ENCODE data around the gene CCRL2.
"Not testable (repeated sequence)": the region's sequence is repeated elsewhere in the genome, so short reads cannot be mapped to it uniquely, and the experiment has no call there.

The CCRL2 gene

DNA sequence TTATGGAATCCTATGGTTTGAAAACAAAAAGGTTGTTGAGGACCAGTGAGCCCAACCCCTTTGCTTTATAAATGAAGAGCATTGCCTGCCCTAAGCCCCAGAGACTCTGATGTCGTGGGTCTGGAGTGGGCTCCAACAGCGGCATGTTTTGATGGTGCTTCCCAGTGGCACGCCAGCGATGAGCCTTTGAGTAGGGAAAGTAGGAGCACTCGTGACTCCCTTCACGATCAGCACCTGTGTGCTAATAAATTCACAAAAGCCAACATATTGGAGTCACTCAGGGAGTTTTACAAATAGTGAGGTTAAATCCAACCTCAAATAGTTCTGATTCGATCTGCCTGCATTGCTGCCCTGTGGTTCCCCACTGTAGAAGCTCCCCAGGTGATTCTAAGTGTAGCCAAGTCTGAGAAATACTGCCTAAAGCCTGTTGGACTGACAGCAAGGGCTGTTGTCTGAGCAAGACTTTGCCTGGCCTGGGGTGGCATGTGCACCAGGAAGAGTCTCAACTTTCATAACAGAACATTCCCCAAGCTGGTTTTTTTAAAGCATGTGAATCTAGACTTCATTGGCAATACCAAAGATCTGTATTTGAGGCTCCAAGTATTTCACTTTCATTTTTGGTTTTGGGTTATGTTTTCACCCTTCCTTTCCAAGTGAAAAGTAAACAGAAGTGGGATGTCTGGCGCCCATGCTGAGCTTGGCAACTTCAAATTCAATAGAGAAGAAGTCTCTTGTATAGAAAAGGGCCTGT lies 26.4 kb upstream of the CCRL2 start:
- H3K27ac ChIP-seq (ENCODE audit: low read depth, low read length) = no peak overlapping the region
- peaks cover 24% of the 10 kb centered on the region in 2 donors for H3K4me1 ChIP-seq (ENCODE audit: control insufficient read depth in 1 of 2, insufficient read depth in 2 of 2, low read length in 2 of 2)
- H3K4me3 ChIP-seq (ENCODE audit: low read depth in 1 of 2, low read length in 2 of 2) = peak overlapping the region in 1 of 2 donors; percentile 14
- H3K9ac ChIP-seq (ENCODE audit: low read depth in 1 of 2, low read length in 2 of 2) = no peak overlapping the region
- H3K9me3 ChIP-seq (ENCODE audit: control insufficient read depth in 1 of 2, low read length in 2 of 2) = no peaks in the 10 kb centered on the region
- no peaks in the 10 kb centered on the region for H3K36me3 ChIP-seq (ENCODE audit: control insufficient read depth in 1 of 2, insufficient read depth in 2 of 2, low read length in 2 of 2)
- no peaks in the 10 kb centered on the region for H3K27me3 ChIP-seq (ENCODE audit: control insufficient read depth in 1 of 2, insufficient read depth in 2 of 2, low read length in 2 of 2)

DNA sequence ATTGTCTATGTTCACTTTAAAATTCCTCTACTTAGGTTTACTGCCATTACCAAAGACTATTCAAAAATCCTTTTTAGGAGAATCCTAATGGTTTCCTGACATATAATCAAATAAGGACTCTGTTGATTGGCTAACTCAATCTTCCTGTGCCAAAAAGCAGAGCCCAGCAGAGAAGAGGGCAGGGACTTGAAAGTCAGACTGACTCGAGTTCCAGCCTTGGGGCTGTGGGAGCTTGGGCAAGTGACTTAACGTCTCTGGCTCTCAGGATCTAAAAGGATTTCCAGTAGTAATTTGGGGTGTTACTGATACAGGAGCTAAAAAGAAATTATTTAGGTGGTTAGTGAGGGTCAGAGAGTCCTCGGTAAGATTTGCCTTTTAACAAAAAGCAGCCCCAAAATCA lies 25.4 kb upstream of the CCRL2 start:
- no peak overlapping the region for H3K9ac ChIP-seq (ENCODE audit: low read depth in 1 of 2, low read length in 2 of 2)
- no peak overlapping the region for H3K4me3 ChIP-seq (ENCODE audit: low read depth in 1 of 2, low read length in 2 of 2)
- H3K36me3 ChIP-seq (ENCODE audit: control insufficient read depth in 1 of 2, insufficient read depth in 2 of 2, low read length in 2 of 2) = no peaks in the 10 kb centered on the region
- H3K9me3 ChIP-seq (ENCODE audit: control insufficient read depth in 1 of 2, low read length in 2 of 2) = no peaks in the 10 kb centered on the region
- no peaks in the 10 kb centered on the region for H3K27me3 ChIP-seq (ENCODE audit: control insufficient read depth in 1 of 2, insufficient read depth in 2 of 2, low read length in 2 of 2)
- H3K4me1 ChIP-seq (ENCODE audit: control insufficient read depth in 1 of 2, insufficient read depth in 2 of 2, low read length in 2 of 2) = peaks cover 29 to 31% of the 10 kb centered on the region in 2 donors
- H3K27ac ChIP-seq (ENCODE audit: low read depth, low read length) = no peak overlapping the region

DNA sequence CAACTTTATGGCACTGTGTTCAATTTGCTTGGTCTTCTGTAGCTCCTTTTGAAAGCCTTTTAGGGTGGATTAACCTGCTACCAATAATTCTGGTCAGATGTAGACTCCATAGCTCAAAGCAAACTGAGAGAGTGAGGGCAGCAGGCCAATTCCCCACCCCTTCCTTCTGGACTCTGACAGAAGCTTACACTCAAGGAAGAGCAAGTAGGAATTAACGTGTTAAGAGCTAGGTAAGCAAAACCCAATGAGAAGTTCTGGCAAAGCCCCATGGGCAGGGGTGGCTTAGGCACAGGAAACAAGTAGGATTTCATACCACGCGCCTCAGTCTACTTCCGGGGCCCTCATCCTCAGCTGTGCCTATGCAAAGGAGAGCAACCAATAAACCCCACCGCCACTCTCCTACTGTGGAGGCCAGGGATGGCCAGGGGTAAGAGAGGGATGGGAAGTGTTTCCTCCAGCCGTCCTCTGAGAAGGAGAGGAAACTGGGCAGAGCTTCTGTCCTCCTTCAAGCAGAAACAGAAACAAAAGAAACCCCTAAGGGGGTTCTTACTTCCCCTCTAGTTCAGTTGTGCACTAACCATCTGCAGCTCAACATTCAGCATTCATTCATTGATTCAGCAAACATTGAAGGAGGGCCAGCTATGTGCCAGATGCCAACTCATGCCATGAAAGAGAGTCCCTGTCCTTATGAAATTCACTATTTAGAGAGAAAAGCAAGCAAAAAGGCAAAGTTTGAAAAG lies 23.7 kb upstream of the CCRL2 start:
- no peaks in the 10 kb centered on the region for H3K9me3 ChIP-seq (ENCODE audit: control insufficient read depth in 1 of 2, low read length in 2 of 2)
- no peak overlapping the region for H3K27ac ChIP-seq (ENCODE audit: low read depth, low read length)
- no peaks in the 10 kb centered on the region for H3K36me3 ChIP-seq (ENCODE audit: control insufficient read depth in 1 of 2, insufficient read depth in 2 of 2, low read length in 2 of 2)
- no peaks in the 10 kb centered on the region for H3K27me3 ChIP-seq (ENCODE audit: control insufficient read depth in 1 of 2, insufficient read depth in 2 of 2, low read length in 2 of 2)
- peaks cover 29 to 31% of the 10 kb centered on the region in 2 donors for H3K4me1 ChIP-seq (ENCODE audit: control insufficient read depth in 1 of 2, insufficient read depth in 2 of 2, low read length in 2 of 2)
- H3K4me3 ChIP-seq (ENCODE audit: low read depth in 1 of 2, low read length in 2 of 2) = no peak overlapping the region
- H3K9ac ChIP-seq (ENCODE audit: low read depth in 1 of 2, low read length in 2 of 2) = no peak overlapping the region

DNA sequence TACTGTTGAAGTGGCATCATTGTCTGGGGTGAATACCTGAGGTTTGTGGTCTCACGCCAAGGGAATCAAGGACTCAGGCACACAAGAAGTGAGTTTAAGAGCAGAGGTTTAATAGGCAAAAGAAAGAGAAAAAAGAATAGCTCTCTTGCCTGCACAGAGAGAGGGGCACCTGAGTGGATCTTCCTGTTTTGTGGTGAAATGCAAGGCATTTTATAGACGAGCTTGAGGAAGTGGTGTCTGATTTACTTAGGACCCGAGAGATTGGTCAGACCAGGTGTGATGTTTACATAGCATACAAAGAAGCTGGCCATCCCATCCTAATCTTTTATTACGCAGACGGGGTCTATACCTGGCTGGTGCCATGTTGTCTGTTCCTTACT lies 23.1 kb upstream of the CCRL2 start:
- peaks cover 29 to 31% of the 10 kb centered on the region in 2 donors for H3K4me1 ChIP-seq (ENCODE audit: control insufficient read depth in 1 of 2, insufficient read depth in 2 of 2, low read length in 2 of 2)
- H3K4me3 ChIP-seq (ENCODE audit: low read depth in 1 of 2, low read length in 2 of 2) = no peak overlapping the region
- no peaks in the 10 kb centered on the region for H3K36me3 ChIP-seq (ENCODE audit: control insufficient read depth in 1 of 2, insufficient read depth in 2 of 2, low read length in 2 of 2)
- no peak overlapping the region for H3K27ac ChIP-seq (ENCODE audit: low read depth, low read length)
- H3K9ac ChIP-seq (ENCODE audit: low read depth in 1 of 2, low read length in 2 of 2) = no peak overlapping the region
- H3K27me3 ChIP-seq (ENCODE audit: control insufficient read depth in 1 of 2, insufficient read depth in 2 of 2, low read length in 2 of 2) = no peaks in the 10 kb centered on the region
- H3K9me3 ChIP-seq (ENCODE audit: control insufficient read depth in 1 of 2, low read length in 2 of 2) = no peaks in the 10 kb centered on the region

DNA sequence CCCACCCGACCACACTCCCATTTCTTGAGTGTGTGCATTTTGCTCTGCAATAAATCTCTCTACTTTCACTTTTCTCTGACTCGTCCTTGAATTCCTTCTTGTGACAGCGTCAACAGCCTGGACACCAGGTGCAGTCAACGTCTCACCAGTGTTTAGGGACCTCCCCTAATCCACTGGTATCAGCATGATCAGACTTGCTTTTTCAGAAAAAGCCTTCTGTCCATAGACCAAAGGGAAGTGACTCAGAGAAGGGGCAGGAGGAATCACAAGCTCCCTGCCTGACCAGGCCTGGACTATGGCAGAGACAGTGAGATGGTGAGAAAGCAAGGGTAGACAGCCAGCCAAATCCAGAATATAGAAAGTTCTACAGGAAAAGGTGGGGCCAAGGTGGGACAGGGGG lies 20.9 kb upstream of the CCRL2 start:
- Histone ChIP-seq H3K9ac (ENCODE audit: low read depth in 1 of 2, low read length in 2 of 2) (no peak overlapping the region), H3K27me3 (ENCODE audit: control insufficient read depth in 1 of 2, insufficient read depth in 2 of 2, low read length in 2 of 2) (no peaks in the 10 kb centered on the region), H3K36me3 (ENCODE audit: control insufficient read depth in 1 of 2, insufficient read depth in 2 of 2, low read length in 2 of 2) (no peaks in the 10 kb centered on the region), H3K4me1 (ENCODE audit: control insufficient read depth in 1 of 2, insufficient read depth in 2 of 2, low read length in 2 of 2) (peaks cover 20 to 23% of the 10 kb centered on the region in 2 donors), H3K27ac (ENCODE audit: low read depth, low read length) (no peak overlapping the region), H3K9me3 (ENCODE audit: control insufficient read depth in 1 of 2, low read length in 2 of 2) (no peaks in the 10 kb centered on the region), H3K4me3 (ENCODE audit: low read depth in 1 of 2, low read length in 2 of 2) (no peak overlapping the region)

DNA sequence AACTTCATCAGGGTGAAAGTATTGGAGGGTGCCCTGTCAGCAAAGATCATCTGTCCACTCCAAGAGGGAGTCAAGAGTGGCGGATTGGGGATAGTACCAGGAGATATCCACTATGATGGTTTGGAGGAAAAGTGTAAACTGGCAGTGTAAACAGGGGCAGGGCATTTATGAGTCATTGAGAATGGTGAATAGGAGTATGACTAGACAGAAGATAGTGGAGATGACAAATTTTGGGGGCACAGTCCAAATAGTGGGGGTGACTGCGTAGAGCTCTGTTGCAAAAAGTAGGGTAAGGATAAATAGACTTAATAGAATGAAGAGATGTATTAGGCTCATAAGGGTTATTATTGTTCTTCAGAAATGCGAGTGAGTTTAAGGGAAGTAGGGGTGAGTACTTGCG lies 18.2 kb upstream of the CCRL2 start:
- not testable (repeated sequence) for H3K9ac ChIP-seq (ENCODE audit: low read depth in 1 of 2, low read length in 2 of 2); H3K4me1 ChIP-seq (ENCODE audit: control insufficient read depth in 1 of 2, insufficient read depth in 2 of 2, low read length in 2 of 2); H3K27ac ChIP-seq (ENCODE audit: low read depth, low read length); H3K9me3 ChIP-seq (ENCODE audit: control insufficient read depth in 1 of 2, low read length in 2 of 2); H3K36me3 ChIP-seq (ENCODE audit: control insufficient read depth in 1 of 2, insufficient read depth in 2 of 2, low read length in 2 of 2); H3K27me3 ChIP-seq (ENCODE audit: control insufficient read depth in 1 of 2, insufficient read depth in 2 of 2, low read length in 2 of 2); H3K4me3 ChIP-seq (ENCODE audit: low read depth in 1 of 2, low read length in 2 of 2)

DNA sequence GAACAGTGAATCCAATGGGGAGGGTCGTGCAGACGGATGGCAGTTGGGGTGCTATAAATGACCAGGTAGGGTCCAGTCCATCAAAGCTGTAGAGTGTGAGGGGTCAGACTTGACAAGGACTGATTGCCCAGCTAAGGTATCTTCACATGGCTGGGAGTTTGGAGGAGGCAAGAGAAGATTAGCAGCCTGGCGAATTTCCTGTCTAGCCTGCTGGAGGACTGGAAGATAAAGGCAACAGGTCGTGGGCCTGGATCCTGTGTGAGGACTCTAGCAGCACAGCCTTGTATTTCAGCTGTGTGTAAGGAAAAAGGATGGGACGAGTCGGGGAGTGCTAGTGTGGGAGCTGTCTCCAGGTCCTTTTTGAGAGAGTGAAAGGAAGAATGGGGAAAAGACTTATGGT lies 17.8 kb upstream of the CCRL2 start:
- Histone ChIP-seq H3K9ac (ENCODE audit: low read depth in 1 of 2, low read length in 2 of 2) (no peak overlapping the region), H3K9me3 (ENCODE audit: control insufficient read depth in 1 of 2, low read length in 2 of 2) (no peaks in the 10 kb centered on the region), H3K4me1 (ENCODE audit: control insufficient read depth in 1 of 2, insufficient read depth in 2 of 2, low read length in 2 of 2) (peaks cover 5 to 7% of the 10 kb centered on the region in 2 donors), H3K27ac (ENCODE audit: low read depth, low read length) (no peak overlapping the region), H3K4me3 (ENCODE audit: low read depth in 1 of 2, low read length in 2 of 2) (no peak overlapping the region), H3K27me3 (ENCODE audit: control insufficient read depth in 1 of 2, insufficient read depth in 2 of 2, low read length in 2 of 2) (no peaks in the 10 kb centered on the region), H3K36me3 (ENCODE audit: control insufficient read depth in 1 of 2, insufficient read depth in 2 of 2, low read length in 2 of 2) (no peaks in the 10 kb centered on the region)

DNA sequence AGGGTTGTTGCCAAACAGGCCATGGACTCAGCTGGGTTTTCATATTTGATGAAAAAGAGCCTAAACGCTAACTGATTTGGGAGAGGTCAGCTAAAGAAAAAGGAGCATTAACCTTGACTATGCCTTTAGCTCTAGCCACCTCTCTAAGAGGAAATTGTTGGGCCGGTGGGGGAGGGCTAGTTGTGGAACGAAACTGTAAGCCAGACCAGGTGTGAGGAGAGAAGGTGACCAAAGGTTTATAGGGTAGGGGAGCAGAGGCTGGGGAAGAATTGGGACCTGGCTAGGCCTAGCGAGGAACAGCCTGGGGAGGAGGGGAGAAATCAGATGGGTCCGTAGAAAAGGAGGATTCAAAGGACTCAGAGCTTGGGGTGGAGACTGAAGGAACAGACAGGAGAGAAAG lies 15.5 kb upstream of the CCRL2 start:
- H3K9ac ChIP-seq (ENCODE audit: low read depth in 1 of 2, low read length in 2 of 2); H3K9me3 ChIP-seq (ENCODE audit: control insufficient read depth in 1 of 2, low read length in 2 of 2); H3K36me3 ChIP-seq (ENCODE audit: control insufficient read depth in 1 of 2, insufficient read depth in 2 of 2, low read length in 2 of 2); H3K4me3 ChIP-seq (ENCODE audit: low read depth in 1 of 2, low read length in 2 of 2); H3K27me3 ChIP-seq (ENCODE audit: control insufficient read depth in 1 of 2, insufficient read depth in 2 of 2, low read length in 2 of 2); H3K27ac ChIP-seq (ENCODE audit: low read depth, low read length); H3K4me1 ChIP-seq (ENCODE audit: control insufficient read depth in 1 of 2, insufficient read depth in 2 of 2, low read length in 2 of 2): not testable (repeated sequence)

DNA sequence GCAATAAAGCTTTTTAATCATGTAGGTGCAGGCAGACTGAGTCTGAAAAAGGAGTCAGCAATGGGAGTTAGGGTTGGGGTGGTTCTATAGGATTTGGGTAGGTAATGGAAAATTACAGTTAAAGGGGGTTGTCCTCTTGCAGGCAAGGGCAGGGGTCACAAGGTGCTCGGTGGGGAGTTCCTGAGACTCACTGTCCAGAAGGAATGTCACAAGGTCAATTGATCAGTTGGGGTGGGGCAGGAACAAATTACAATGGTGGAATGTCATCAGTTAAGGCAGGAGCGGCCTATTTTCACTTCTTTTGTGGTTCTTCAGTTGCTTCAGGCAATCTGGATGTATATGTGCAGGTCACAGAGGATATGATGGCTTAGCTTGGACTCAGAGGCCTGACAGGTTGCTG lies 14.0 kb upstream of the CCRL2 start:
- no peak overlapping the region for H3K9ac ChIP-seq (ENCODE audit: low read depth in 1 of 2, low read length in 2 of 2)
- H3K27me3 ChIP-seq (ENCODE audit: control insufficient read depth in 1 of 2, insufficient read depth in 2 of 2, low read length in 2 of 2) = no peaks in the 10 kb centered on the region
- H3K9me3 ChIP-seq (ENCODE audit: control insufficient read depth in 1 of 2, low read length in 2 of 2) = no peaks in the 10 kb centered on the region
- peaks cover 6 to 7% of the 10 kb centered on the region in 2 donors for H3K4me1 ChIP-seq (ENCODE audit: control insufficient read depth in 1 of 2, insufficient read depth in 2 of 2, low read length in 2 of 2)
- H3K27ac ChIP-seq (ENCODE audit: low read depth, low read length) = no peak overlapping the region
- no peak overlapping the region for H3K4me3 ChIP-seq (ENCODE audit: low read depth in 1 of 2, low read length in 2 of 2)
- no peaks in the 10 kb centered on the region for H3K36me3 ChIP-seq (ENCODE audit: control insufficient read depth in 1 of 2, insufficient read depth in 2 of 2, low read length in 2 of 2)

DNA sequence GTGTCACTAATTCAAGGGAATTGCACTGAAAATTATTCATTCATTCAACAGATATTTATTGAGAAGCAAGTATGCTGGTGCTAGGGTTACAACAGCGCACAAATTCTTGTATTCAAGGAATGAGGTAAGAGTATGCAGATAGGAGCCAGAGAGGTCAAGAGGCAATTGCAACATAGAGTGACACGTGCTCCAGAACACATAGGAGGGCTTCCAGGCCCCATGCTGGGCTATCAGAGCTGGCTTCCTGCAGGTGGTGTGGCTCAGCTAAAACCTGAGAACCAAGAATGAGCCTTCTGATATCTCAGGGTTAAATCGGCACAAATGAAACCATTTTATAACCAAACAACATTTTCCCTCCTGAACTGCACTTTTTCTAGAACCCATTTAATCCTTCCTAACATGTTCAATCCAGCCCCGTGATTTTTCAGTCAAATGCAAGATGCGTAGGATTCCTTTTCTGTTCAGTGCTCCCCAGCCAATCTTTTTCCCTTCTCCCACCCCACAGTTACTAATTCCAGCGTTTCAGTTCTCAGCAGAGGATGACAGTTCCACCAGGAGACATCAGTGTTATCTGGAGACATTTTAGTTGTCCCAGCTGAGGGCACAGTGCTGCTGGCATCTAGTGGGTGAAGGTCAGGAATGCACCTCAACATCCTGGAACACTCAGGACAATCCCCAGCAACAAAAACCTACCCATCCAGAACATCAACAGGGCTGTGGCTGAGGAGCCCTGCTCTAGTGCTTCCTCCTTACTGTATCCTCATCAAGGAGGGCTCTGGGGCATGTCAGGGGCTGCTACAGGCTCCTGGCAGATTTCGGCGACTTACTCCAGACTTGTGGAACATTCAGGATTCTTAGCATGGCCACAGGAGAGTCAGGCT lies 13.3 kb upstream of the CCRL2 start:
- Histone ChIP-seq H3K9me3 (ENCODE audit: control insufficient read depth in 1 of 2, low read length in 2 of 2) (no peaks in the 10 kb centered on the region), H3K9ac (ENCODE audit: low read depth in 1 of 2, low read length in 2 of 2) (no peak overlapping the region), H3K27me3 (ENCODE audit: control insufficient read depth in 1 of 2, insufficient read depth in 2 of 2, low read length in 2 of 2) (no peaks in the 10 kb centered on the region), H3K4me1 (ENCODE audit: control insufficient read depth in 1 of 2, insufficient read depth in 2 of 2, low read length in 2 of 2) (peaks cover 6 to 7% of the 10 kb centered on the region in 2 donors), H3K36me3 (ENCODE audit: control insufficient read depth in 1 of 2, insufficient read depth in 2 of 2, low read length in 2 of 2) (no peaks in the 10 kb centered on the region), H3K27ac (ENCODE audit: low read depth, low read length) (no peak overlapping the region), H3K4me3 (ENCODE audit: low read depth in 1 of 2, low read length in 2 of 2) (no peak overlapping the region)
